ENCODE data around the gene DOCK1. TPM values are rescaled to one million over a fixed set of nuclear protein-coding genes. Genes with fewer than 3 reads are reported as not detected.

DOCK1 gene
- total and polyA plus RNA-seq, 2 experiments from 2014 or later = 22.8 to 45.6 TPM

DNA sequence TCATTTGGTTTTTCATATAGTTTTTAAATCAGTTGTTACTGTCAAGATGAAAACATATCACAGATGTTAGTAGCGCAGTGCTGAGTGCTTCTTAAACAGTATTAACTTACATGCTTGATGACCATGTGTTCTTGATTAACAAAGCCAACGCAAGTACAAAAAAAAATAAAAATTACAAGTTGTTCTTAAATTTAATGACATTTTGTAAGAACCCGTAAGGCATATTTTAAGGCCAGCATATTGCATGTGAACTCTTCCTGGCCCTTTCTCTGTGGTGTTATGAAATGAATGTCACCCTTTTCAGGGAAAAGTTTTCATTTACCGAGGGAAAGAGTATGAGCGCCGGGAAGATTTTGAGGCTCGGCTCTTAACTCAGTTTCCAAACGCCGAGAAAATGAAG is 503.5 kb downstream of the DOCK1 start:
- WGBS, 2 experiments (ENCODE audit: low coverage in 1 of 2, low lambda C conversion rate in 2 of 2, missing lambda C conversion rate in 2 of 2) = 48% methylated on average over 9 of the region's 9 CpGs
- Histone ChIP-seq H3K9me3 (ENCODE audit: low read depth) (no peaks in the 10 kb centered on the region), H4K20me1 (ENCODE audit: insufficient read depth) (no peaks in the 10 kb centered on the region), H3K4me2 (ENCODE audit: unreplicated experiment) (no peak overlapping the region), H2AFZ (no peak overlapping the region), H3K4me3 (no peak overlapping the region), H3K9ac (no peak overlapping the region), H3K79me2 (ENCODE audit: insufficient read depth) (no peaks in the 10 kb centered on the region), H3K27ac (no peak overlapping the region), H3K4me1 (ENCODE audit: insufficient read depth) (peaks cover 11% of the 10 kb centered on the region), H3K9me2 (ENCODE audit: insufficient read depth) (no peaks in the 10 kb centered on the region), H3F3A (ENCODE audit: insufficient read depth) (0 out of 2 replicates have a peak, but pooled peaks cover 4% of the 10 kb centered on the region), H3K27me3 (replicated peaks; ENCODE audit: insufficient read depth) (no peaks in the 10 kb centered on the region), H3K36me3 (ENCODE audit: low read depth) (0 out of 2 replicates have a peak, but pooled peaks cover 8% of the 10 kb centered on the region)
- DNase-seq = no peak
- TF ChIP-seq EZH2 (IDR thresholded peaks at IDR 0.05; ENCODE audit: insufficient read depth, poor library complexity, severe bottlenecking) (no peak), EZH2phosphoT487 (IDR thresholded peaks at IDR 0.05; ENCODE audit: insufficient read depth, low read depth) (no peak)
- in situ Hi-C loops (cut with MboI) = no loop called here

DNA sequence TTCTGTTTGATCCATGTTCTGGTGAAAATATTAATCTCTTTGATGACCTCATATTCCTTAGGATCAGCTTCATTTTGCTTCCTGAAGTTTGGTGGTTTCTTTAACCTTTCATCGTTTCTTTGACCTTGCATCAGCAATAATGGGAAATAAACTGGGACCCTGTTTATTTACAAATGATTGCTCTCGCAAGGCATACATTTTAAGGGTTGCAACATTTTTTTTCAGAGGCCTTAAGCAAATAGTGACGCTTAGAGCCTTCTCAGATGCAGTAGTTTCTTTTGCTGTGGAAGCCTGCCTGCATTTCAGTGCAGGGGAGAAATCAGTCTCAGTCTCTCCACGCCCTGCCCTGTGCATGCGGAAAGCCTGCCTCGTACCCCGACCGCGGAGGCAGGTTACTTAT is 504.8 kb downstream of the DOCK1 start:
- in situ Hi-C loops (cut with MboI) = no loop called here
- no peak overlapping the region for H3K4me3 ChIP-seq
- TF ChIP-seq EZH2phosphoT487 (IDR thresholded peaks at IDR 0.05; ENCODE audit: insufficient read depth, low read depth) (no peak), EZH2 (IDR thresholded peaks at IDR 0.05; ENCODE audit: insufficient read depth, poor library complexity, severe bottlenecking) (no peak)

DNA sequence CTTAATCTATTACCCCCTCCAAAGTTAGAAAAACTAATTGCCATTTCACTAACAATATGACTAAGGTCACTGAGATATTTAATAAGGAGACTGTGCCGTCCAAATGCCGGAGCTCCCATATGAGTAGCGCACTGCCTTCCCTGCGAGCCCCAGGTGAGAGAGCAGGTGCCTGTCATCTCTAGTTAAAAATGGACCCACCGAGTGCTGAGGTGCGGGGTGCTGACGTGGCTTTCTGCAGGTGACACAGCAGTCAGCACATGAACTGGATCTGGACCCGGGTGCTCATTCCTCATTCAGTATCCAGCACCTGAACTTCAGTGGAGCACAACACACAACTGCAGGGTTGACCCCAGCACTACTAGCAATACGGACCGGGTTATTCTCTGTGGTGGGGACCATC is 505.8 kb downstream of the DOCK1 start:
- Histone ChIP-seq H3K9me2 (ENCODE audit: insufficient read depth) (no peaks in the 10 kb centered on the region), H3K9ac (no peak overlapping the region), H3K36me3 (ENCODE audit: low read depth) (0 out of 2 replicates have a peak, but pooled peaks cover 8% of the 10 kb centered on the region), H2AFZ (no peak overlapping the region), H3K4me2 (ENCODE audit: unreplicated experiment) (no peak overlapping the region), H3K4me3 (no peak overlapping the region), H3K27me3 (replicated peaks; ENCODE audit: insufficient read depth) (no peaks in the 10 kb centered on the region), H3K9me3 (ENCODE audit: low read depth) (no peaks in the 10 kb centered on the region), H3F3A (ENCODE audit: insufficient read depth) (no peaks in the 10 kb centered on the region), H3K27ac (no peak overlapping the region), H4K20me1 (ENCODE audit: insufficient read depth) (no peaks in the 10 kb centered on the region), H3K79me2 (ENCODE audit: insufficient read depth) (no peaks in the 10 kb centered on the region), H3K4me1 (ENCODE audit: insufficient read depth) (no peaks in the 10 kb centered on the region)
- TF ChIP-seq EZH2phosphoT487 (IDR thresholded peaks at IDR 0.05; ENCODE audit: insufficient read depth, low read depth) = no peak
- TF ChIP-seq EZH2 (IDR thresholded peaks at IDR 0.05; ENCODE audit: insufficient read depth, poor library complexity, severe bottlenecking) = no peak
- WGBS, 2 experiments (ENCODE audit: low coverage in 1 of 2, low lambda C conversion rate in 2 of 2, missing lambda C conversion rate in 2 of 2) = 97 to 98% methylated on average over 10 of the region's 10 CpGs
- in situ Hi-C loops (cut with MboI) = no loop called here
- no peak for DNase-seq

More for the DNA sequence above, 504.8 kb downstream of the DOCK1 start:
- 0 out of 2 replicates have a peak, but pooled peaks cover 8% of the 10 kb centered on the region for H3K36me3 ChIP-seq (ENCODE audit: low read depth)
- no peaks in the 10 kb centered on the region for H4K20me1 ChIP-seq (ENCODE audit: insufficient read depth)
- H3K4me2 ChIP-seq (ENCODE audit: unreplicated experiment) = no peak overlapping the region
- no peak overlapping the region for H2AFZ ChIP-seq
- H3K9ac ChIP-seq = no peak overlapping the region
- no peaks in the 10 kb centered on the region for H3K79me2 ChIP-seq (ENCODE audit: insufficient read depth)
- H3K27ac ChIP-seq = no peak overlapping the region
- no peak for DNase-seq
- no peaks in the 10 kb centered on the region for H3K9me2 ChIP-seq (ENCODE audit: insufficient read depth)
- H3K27me3 ChIP-seq (replicated peaks; ENCODE audit: insufficient read depth) = no peaks in the 10 kb centered on the region
- 95 to 97% methylated on average over 9 of the region's 9 CpGs for WGBS, 2 experiments (ENCODE audit: low coverage in 1 of 2, low lambda C conversion rate in 2 of 2, missing lambda C conversion rate in 2 of 2)
- peaks cover 8% of the 10 kb centered on the region for H3K4me1 ChIP-seq (ENCODE audit: insufficient read depth)
- no peaks in the 10 kb centered on the region for H3K9me3 ChIP-seq (ENCODE audit: low read depth)
- H3F3A ChIP-seq (ENCODE audit: insufficient read depth) = 0 out of 2 replicates have a peak, but pooled peaks cover 2% of the 10 kb centered on the region

DNA sequence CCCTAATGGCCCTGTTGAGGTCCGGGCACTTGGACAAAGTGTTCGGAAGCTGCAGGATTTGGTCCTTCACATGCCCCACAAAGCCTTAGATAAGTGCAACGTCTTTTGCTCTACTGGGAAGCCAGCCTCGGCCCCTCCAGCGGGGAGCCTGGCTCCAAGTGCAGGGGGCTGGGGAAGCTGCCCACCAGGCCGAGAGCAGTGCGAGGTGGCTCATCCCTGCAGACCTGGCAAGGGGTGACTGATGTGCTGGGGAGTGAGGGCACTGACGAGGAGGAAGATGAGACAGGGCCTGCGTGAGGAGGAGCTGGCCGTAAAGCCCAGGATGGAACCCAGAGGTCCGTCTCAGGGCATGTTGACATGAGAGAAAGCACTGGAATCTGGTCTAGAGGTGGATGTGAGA is 508.1 kb downstream of the DOCK1 start:
- TF ChIP-seq EZH2 (IDR thresholded peaks at IDR 0.05; ENCODE audit: insufficient read depth, poor library complexity, severe bottlenecking) = no peak
- TF ChIP-seq EZH2phosphoT487 (IDR thresholded peaks at IDR 0.05; ENCODE audit: insufficient read depth, low read depth) = no peak
- no peak overlapping the region for H3K4me3 ChIP-seq
- H3K27me3 ChIP-seq (replicated peaks; ENCODE audit: insufficient read depth) = no peaks in the 10 kb centered on the region
- H3K36me3 ChIP-seq (ENCODE audit: low read depth) = 0 out of 2 replicates have a peak, but pooled peaks cover 8% of the 10 kb centered on the region
- H3K79me2 ChIP-seq (ENCODE audit: insufficient read depth) = no peaks in the 10 kb centered on the region
- H3K27ac ChIP-seq = no peak overlapping the region
- H3K9me3 ChIP-seq (ENCODE audit: low read depth) = no peaks in the 10 kb centered on the region
- in situ Hi-C loops (cut with MboI) = no loop called here
- no peak overlapping the region for H2AFZ ChIP-seq
- no peaks in the 10 kb centered on the region for H3K9me2 ChIP-seq (ENCODE audit: insufficient read depth)
- WGBS, 2 experiments (ENCODE audit: low coverage in 1 of 2, low lambda C conversion rate in 2 of 2, missing lambda C conversion rate in 2 of 2) = 96 to 100% methylated on average over 11 of the region's 11 CpGs
- DNase-seq = no peak
- H3F3A ChIP-seq (ENCODE audit: insufficient read depth) = no peaks in the 10 kb centered on the region
- H3K4me2 ChIP-seq (ENCODE audit: unreplicated experiment) = no peak overlapping the region
- no peaks in the 10 kb centered on the region for H4K20me1 ChIP-seq (ENCODE audit: insufficient read depth)
- H3K4me1 ChIP-seq (ENCODE audit: insufficient read depth) = no peaks in the 10 kb centered on the region
- no peak overlapping the region for H3K9ac ChIP-seq

DNA sequence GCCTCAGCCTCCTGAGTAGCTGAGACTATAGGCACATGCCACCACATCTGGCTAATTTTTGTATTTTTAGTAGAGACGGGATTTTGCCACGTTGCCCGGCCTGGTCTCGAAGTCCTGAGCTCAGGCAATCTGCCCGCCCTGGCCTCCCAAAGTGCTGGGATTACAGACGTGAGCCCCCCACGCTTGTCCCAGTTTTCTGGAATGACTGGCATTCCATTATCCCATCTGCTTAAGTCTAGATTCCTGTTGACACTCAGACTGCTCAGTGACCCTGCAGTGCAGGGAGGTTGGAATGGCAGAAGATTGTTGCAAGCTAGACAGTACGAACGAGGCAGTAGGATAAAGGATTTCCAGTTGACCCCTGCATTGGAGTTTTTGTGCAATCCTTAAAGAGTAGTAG is 508.8 kb downstream of the DOCK1 start:
- TF ChIP-seq EZH2phosphoT487 (IDR thresholded peaks at IDR 0.05; ENCODE audit: insufficient read depth, low read depth) = no peak
- TF ChIP-seq EZH2 (IDR thresholded peaks at IDR 0.05; ENCODE audit: insufficient read depth, poor library complexity, severe bottlenecking) = no peak
- no peaks in the 10 kb centered on the region for H4K20me1 ChIP-seq (ENCODE audit: insufficient read depth)
- no peaks in the 10 kb centered on the region for H3K27me3 ChIP-seq (replicated peaks; ENCODE audit: insufficient read depth)
- H3K9me2 ChIP-seq (ENCODE audit: insufficient read depth) = no peaks in the 10 kb centered on the region
- H3K4me3 ChIP-seq = no peak overlapping the region
- no peaks in the 10 kb centered on the region for H3K79me2 ChIP-seq (ENCODE audit: insufficient read depth)
- H2AFZ ChIP-seq = no peak overlapping the region
- 0 out of 2 replicates have a peak, but pooled peaks cover 8% of the 10 kb centered on the region for H3K36me3 ChIP-seq (ENCODE audit: low read depth)
- 93 to 94% methylated on average over 9 of the region's 9 CpGs for WGBS, 2 experiments (ENCODE audit: low coverage in 1 of 2, low lambda C conversion rate in 2 of 2, missing lambda C conversion rate in 2 of 2)
- in situ Hi-C loops (cut with MboI) = no loop called here
- no peaks in the 10 kb centered on the region for H3K9me3 ChIP-seq (ENCODE audit: low read depth)
- no peaks in the 10 kb centered on the region for H3K4me1 ChIP-seq (ENCODE audit: insufficient read depth)
- H3K27ac ChIP-seq = no peak overlapping the region
- DNase-seq = no peak
- H3K9ac ChIP-seq = no peak overlapping the region
- no peak overlapping the region for H3K4me2 ChIP-seq (ENCODE audit: unreplicated experiment)
- H3F3A ChIP-seq (ENCODE audit: insufficient read depth) = no peaks in the 10 kb centered on the region
